ENCODE results near the gene ARMC12.
A peak's percentile ranks its signal among the peaks of the same experiment; 100 is the strongest.

Gene ARMC12

GRCh38 chr6:35778437-35778836 lies 41.6 kb downstream of the ARMC12 start:
- DNase-seq = no peak

- DNase-seq = no peak
Observed at GRCh38 chr6:35780719-35781118, 43.9 kb downstream of the ARMC12 start, which contains the start of gene CLPSL1. TSS of gene CLPSL1 (plus strand) at chr6:35781019. CDS start at chr6:35781111, 92 bp downstream.

- no peak for DNase-seq
Observed at GRCh38 chr6:35781290-35781689, 44.5 kb downstream of the ARMC12 start.

- peak; percentile 77 for DNase-seq
Observed at GRCh38 chr6:35782424-35782823, 45.6 kb downstream of the ARMC12 start.

GRCh38 chr6:35784200-35784599 lies 47.4 kb downstream of the ARMC12 start:
- DNase-seq = no peak

- no peak for DNase-seq
Observed at GRCh38 chr6:35786272-35786671, 49.4 kb downstream of the ARMC12 start.

- DNase-seq = no peak
Observed at GRCh38 chr6:35786810-35787209, 50.0 kb downstream of the ARMC12 start.

GRCh38 chr6:35787266-35788218 lies 50.7 kb downstream of the ARMC12 start:
- DNase-seq = no peak

GRCh38 chr6:35788423-35788982 lies 51.7 kb downstream of the ARMC12 start:
- no peak for DNase-seq

- no peak for DNase-seq
Observed at GRCh38 chr6:35790683-35791082, 53.9 kb downstream of the ARMC12 start.

- DNase-seq = no peak
Observed at GRCh38 chr6:35794536-35795452, 58.0 kb downstream of the ARMC12 start.

GRCh38 chr6:35795453-35796071 lies 58.7 kb downstream of the ARMC12 start:
- no peak for DNase-seq

GRCh38 chr6:35796236-35796635 lies 59.4 kb downstream of the ARMC12 start:
- DNase-seq = no peak

- no peak for DNase-seq
Observed at GRCh38 chr6:35797837-35798526, 61.1 kb downstream of the ARMC12 start.
